GM18868 (cell line): ENCODE results near the gene MARVELD3.
"Not testable (repeated sequence)": the region's sequence is repeated elsewhere in the genome, so short reads cannot be mapped to it uniquely, and the experiment has no call there.

Experiments
- ATAC-seq: cut with Tn5 transposase; IDR thresholded peaks from one replicate; pipeline ENCODE4 v1.9.1; 2021; ENCODE audit warnings: mild to moderate bottlenecking, moderate library complexity; ENCODE audit not compliant: unreplicated experiment

The MARVELD3 gene, protein sequence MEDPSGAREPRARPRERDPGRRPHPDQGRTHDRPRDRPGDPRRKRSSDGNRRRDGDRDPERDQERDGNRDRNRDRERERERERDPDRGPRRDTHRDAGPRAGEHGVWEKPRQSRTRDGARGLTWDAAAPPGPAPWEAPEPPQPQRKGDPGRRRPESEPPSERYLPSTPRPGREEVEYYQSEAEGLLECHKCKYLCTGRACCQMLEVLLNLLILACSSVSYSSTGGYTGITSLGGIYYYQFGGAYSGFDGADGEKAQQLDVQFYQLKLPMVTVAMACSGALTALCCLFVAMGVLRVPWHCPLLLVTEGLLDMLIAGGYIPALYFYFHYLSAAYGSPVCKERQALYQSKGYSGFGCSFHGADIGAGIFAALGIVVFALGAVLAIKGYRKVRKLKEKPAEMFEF

DNA sequence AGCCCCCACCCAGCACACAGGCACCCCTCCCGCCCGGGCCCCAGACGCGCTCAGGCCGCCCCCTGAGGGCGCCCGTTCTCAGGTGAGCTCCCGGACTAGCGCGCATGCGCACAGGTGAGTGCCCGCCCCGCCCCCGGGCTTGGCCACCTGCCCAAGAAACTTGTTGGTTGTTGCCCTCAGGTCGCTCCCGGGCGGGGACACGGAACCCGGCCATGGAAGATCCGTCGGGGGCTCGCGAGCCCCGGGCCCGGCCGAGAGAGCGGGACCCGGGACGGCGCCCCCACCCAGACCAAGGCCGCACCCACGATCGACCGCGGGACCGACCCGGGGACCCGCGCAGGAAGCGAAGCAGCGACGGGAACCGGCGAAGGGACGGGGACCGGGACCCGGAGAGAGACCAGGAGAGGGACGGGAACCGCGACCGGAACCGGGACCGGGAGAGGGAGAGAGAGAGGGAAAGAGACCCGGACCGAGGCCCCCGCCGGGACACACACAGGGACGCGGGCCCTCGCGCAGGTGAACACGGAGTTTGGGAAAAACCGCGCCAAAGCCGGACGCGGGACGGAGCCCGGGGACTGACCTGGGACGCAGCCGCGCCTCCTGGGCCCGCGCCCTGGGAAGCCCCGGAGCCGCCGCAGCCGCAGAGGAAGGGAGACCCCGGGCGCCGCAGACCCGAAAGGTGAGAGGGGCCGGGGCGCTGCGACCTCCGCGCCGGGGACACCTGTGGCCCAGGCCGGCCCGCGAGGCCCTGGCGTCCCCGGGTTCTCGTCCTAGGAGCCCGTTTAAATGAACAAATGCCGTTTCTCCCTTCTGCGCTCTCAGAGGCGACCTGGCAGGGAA lies at the start of gene MARVELD3:
MARVELD3 (plus strand) TSS at position 167 of the 840 bp plus-strand sequence; CDS start at position 213, 46 bp downstream.
- ATAC-seq: no peak

DNA sequence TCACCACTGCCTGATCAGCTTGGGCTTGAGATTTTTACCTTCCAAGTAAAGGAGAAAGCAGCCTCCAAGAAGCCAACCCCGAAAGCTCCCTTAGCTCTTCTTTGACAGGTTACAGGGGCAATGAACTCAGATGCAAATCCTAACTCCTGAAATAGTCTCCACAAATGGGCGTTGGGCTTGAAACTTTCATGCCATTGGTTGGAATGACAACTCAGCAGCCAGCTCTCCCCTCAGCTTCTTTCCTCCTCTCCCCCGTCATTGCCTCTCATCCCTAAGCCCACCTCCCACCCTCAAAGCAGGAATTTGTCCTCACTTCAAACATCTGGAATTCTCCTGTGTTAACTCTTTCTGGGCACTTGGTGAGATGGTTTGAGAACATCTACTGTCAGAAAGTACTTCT lies 49.0 kb upstream of the MARVELD3 start, which contains the start of gene TAT:
TAT (minus strand) TSS at position 122 of the 400 bp plus-strand sequence. CDS start 677 bp downstream, outside the sequence.
- ATAC-seq: no peak

DNA sequence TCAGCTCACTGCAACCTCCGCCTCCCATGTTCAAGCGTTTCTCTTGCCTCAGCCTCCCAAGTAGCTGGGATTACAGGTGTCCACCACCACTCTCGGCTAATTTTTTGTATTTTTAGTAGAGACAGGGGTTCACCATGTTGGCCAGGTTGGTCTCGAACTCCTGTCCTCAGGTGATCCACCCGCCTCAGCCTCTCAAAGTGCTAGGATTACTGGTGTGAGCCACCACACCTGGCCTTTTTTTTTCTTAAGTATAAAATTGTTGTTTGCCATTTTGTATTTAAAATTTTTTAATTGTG lies 43.5 kb upstream of the MARVELD3 start:
- ATAC-seq: not testable (repeated sequence)

DNA sequence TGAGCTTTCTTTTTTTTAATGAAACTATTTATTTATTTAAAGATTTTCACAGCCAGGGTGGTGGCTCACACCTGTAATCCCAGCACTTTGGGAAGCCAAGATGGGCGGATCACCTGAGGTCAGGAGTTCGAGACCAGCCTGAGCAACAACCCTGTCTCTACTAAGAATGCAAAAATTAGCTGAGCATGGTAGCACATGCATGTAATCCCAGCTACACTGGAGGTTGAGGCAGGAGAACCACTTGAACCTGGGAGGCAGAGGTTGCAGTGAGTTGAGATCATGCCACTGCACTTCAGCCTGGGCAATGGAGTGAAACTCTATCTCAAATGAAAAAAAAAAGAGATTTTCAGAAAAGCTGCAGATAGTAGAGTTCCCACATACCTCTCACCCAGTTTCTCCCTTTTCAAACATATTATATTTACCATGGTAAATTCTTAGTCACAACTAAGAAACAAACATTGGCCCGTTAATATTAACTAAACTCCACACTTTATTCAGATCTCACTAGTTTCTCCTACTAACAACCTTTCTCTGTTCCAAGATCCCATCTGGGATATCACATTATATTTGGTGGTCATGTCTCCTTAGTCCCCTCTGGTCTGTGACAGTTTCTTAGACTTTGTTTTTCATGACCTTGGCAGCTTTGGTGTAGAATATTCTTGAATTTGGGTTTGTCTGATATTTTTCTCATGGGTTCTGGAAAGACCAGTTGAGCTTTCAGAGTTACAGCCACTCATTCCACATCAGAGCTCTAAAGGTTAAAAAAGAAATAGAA lies 41.3 kb upstream of the MARVELD3 start:
- no peak for ATAC-seq

DNA sequence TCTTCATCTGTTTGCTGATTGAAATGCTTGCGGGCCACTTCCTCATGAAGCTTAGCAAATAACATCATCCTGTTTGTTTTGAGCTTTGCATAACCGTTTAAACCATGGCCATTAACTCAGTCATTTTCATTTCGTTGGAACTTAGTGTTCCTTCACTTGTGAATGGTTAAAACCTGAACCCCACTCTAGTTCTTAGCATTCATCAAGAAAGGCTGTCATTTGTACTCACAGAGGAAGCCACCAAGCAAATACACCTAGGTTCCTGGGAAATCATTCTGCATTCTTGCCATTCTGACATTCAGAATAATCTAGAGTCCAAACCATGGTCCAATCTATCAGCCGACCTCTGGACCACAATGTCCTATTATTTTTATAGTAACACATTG lies 40.7 kb upstream of the MARVELD3 start:
- no peak for ATAC-seq

DNA sequence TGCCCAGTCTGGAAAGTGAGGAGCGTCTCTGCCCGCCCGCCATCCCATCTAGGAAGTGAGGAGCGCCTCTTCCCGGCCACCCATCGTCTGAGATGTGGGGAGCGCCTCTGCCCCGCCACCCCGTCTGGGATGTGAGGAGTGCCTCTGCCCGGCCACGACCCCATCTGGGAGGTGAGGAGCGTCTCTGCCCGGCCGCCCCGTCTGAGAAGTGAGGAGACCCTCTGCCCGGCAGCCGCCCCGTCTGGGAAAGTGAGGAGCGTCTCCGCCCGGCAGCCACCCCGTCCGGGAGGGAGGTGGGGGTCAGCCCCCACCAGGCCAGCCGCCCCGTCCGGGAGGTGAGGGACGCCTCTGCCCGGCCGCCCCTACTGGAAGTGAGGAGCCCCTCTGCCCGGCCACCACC lies 36.6 kb upstream of the MARVELD3 start:
- not testable (repeated sequence) for ATAC-seq

DNA sequence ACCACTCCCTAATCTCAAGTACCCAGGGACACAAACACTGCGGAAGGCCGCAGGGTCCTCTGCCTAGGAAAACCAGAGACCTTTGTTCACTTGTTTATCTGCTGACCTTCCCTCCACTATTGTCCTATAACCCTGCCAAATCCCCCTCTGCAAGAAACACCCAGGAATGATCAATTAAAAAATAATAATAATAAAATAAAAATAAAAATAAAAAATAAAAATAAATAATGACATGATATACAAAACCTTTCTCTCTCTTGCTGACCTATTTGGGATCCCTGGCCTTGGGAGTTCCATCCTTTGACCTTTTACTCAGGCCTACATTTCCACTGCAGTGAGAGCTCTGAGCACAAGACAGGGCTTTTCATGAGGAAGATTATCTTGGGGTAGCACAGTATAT lies 35.9 kb upstream of the MARVELD3 start:
- ATAC-seq: not testable (repeated sequence)

DNA sequence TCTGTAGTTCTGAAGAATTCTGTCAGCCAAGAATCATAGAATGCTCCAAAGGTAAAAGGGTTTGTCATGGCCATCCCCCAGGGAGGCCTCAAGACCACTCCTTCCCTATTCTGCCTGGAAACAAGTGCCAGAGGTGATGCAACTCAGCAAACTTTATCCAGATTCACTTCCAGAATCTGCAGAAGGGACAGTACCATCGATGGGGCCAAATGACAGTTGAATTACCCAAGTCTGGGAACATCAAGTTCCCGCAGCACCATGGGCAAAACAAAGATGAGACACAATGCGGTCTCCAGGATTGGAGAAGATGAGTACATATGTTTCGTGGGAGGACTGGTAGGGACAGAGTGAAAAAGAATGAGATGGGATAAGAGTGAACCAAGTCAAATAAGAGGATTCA lies 35.4 kb upstream of the MARVELD3 start:
- ATAC-seq: no peak

DNA sequence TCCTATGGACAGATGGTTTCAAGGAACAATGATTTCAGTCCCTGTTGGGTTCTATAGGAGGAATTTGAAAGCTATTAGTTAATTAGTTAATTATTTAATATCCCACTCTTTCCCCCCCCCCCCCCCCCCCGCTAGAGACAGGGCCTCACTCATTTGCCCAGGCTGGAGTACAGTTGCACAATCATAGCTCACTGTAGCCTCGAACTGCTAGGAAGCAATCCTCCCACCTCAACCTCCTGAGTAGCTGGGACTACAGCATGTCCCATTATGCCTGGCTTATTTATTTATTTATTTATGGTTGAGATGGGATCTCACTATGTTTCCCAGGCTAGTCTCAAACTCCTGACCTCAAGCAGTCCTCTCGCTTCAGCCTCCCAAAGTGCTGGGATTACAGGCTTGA lies 34.1 kb upstream of the MARVELD3 start:
- no peak for ATAC-seq

DNA sequence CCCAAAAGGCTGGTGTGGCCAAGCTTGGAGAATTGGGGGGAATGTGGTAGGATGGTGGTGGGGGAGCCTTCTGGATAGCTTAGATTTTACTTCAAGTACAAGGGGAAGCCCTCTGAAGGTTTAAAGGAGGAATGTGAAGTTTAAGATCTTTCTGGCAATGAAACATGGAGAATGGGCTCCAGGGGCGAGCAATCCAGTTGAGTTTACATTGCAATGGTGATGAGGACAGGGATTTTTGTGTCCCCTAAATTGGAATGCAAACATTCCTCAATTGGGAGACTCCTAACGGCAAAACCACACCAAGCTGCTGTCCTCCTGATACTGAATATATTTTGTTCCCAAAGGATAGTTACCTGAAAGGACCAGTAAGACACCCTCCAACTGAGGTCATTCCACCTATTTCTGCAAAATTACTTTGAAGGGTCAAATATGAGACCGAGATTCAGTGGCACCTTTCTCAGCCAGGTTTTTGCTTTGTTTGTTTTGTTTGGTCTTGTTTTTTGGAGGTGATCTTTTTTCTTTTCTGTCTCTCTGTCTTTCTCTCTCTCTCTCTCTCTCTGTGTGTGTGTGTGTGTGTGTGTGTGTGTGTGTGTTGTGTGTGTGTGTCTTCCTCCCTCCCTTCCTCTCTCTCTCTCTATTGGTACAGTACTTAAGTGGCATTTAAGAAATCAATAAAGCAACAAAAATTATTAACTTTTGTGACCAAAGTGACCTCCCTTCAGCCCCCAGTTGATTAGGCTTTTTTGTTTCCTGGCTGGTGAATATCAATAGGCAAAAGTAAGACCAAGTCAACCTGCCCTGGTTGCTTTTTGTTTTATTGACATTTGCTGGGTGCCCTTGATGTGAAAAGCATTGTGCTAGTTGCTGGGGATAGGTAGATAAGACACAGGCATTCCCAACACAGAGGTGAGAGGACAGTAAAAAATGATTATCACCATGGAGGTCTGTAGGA lies 32.7 kb upstream of the MARVELD3 start:
- ATAC-seq: no peak

DNA sequence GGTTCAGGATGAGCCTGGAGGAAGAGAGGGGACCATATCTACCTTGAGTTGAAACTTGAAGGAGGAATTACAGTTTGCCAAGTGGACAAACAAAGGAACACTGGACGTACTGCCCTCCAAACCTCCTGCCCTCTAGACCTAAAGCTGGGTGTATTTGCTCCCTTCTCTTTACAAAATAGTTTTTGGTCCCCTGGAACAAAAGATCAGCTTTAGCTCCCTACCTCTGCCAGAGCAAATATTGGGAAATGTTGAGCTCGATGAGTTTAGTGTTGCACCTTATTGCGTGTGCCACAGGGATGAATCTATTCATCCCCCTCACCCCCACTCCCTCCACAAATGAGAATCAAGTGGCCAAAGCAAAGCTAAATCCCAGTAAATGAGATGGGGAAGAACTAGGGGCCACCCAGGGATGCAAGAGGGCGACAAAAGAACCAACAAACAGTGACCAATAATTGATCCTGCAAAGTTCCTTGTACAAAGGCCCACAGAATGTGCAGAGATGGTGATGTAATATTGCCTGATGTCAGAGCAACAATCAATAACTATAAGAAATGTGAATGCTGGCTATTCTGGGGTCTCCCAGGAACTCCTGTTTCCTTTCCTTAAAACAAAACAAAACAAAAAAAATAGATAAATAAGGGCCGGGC lies 31.9 kb upstream of the MARVELD3 start:
- ATAC-seq: no peak

DNA sequence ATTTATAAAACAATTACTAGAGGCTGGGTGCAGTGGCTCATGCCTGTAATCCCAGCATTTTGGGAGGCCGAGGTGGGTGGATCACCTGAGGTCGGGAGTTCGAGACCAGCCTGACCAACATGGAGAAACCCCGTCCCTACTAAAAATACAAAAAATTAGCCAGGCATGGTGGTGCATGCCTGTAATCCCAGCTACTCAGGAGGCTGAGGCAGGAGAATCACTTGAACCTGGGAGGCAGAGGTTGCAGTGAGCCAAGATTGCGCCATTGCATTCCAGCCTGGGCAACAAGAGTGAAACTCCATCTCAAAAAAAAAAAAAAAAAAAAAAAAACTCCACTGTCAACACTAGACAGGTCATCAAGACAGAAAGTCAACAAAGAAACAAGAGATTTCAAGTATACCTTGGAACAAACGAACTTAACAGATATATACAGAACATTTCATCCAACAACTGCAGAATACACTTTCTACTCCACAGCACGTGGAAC lies 30.6 kb upstream of the MARVELD3 start:
- not testable (repeated sequence) for ATAC-seq

DNA sequence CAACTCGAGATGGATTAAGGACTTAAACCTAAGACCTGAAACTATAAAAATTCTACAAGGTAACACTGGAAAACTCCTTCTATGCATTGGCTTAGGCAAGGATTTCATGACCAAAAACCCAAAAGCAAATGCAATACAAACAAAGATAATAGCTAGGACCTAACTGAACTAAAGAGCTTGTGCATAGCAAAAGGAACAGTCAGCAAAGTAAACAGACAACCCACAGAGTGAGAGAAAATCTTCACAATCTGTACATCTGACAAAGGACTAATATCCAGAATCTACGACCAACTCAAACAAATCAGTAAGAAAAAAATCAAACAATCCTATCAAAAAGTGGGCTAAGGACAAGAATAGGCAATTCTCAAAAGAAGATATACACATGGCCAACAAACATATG lies 27.6 kb upstream of the MARVELD3 start:
- ATAC-seq: not testable (repeated sequence)

DNA sequence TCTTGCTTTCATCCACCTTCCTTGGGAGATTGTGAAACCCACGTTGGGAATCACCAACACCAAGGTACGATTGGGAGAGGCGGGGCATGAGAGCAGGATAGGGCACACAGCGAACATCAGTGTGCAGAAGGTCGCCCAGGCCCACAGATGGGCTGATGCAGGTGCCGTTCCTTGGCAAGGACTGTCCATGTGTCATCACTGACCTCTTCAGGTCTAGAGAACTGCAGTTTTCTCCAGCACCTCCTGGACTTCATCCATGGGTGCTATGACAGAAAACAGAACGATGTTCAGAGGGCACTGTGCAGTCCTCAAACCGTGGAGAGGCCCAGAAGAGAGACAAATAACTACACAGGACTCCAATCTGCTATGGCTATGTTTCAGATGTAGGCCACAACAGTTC lies 25.2 kb upstream of the MARVELD3 start:
- ATAC-seq: no peak

DNA sequence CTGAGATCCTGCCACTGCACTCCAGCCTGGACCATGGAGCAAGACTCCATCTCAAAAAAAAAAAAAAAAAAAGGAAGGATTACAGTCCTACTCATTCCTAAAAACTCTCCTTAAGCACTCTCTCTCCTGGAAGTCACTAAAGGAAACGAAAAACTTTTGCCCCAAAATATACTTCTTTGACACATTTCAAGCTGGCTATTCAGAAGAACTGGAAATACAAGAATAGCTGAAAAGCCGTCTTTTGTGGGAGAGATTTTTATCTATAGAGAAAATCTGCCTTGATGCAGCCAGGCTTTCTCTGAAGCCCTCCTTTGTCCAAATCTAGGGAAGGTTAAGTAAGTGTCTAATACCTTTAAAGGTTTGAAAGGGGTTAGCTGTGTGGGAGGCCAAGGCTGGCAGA lies 16.9 kb upstream of the MARVELD3 start:
- no peak for ATAC-seq

DNA sequence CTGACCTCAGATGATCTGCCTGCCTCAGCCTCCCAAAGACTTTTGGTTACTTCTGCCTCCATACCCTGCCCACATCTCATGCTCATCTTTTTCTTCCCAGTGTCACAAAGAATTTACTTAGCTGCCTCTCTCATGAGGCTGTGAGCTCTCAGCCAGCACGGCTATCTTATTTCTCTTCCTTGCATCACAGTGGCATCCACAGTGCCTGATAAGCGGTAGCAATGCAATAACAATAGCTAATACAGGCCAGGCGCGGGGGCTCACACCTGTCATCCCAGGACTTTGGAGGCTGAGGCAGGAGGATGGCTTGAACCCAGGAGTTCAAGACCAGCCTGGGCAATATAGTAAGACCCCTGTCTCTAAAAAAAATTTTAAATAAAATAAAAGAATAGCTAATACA lies 15.5 kb upstream of the MARVELD3 start:
- no peak for ATAC-seq

DNA sequence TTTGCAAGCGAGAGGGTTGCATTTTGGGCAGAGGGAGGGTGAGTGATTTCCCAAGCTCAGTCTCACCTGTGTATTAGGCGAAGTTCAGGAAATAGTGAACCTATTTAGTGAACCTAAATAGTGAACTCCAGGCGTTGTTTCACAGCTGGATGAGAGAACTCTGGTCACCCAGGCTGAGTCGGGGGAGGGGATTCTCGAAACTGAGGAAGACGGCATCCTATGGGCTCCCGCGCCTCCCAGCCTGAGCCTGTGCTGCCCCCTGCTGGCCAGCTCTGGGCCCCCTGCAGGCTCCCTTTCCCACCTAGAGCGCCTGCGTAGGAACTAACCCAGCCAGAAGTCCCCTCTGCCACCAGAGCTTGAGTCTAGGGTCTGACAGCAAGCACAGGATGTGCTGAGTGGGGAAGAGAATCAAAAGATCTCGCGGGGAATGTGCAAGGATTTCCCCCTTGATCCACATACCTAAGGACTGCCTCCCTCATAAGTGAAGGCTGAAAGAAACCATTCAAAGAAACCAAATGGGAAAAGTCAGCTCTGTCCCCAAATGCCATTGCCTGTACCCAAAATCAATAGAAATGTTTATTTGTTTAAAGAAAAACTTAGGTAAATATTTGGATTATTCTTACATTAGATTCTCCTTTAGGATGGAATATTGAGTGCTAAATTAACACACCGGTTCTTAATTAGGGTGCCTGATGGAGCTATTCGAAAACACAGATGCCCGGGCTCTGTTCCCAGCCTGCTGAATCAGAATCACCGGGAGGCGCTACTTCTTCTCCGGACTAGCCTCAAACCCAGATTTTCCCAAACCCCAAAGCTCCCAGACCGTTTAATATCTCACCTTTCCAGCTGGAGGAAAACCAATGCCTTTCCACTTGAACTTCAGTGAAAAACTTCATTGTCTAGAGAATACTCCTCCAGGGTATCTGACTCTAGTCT lies 14.8 kb upstream of the MARVELD3 start:
- ATAC-seq: peak; percentile 44

DNA sequence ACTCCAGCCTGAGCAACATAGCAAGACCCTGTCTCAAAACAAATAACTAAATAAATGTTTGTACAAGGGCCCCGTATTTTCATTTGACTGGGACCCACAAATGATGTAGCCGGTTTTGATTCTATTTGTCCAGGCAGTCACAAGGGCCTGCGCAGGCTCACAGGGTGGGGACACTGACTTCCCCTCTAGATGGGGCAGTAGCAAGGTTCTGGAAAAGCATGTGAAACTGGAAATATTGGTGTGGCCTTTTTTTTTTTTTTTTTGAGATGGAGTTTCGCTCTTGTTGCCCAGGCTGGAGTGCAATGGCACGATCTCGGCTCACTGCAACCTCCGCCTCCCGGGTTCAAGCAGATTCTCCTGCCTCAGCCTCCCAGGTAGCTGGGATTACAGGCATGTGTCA lies 11.0 kb upstream of the MARVELD3 start:
- not testable (repeated sequence) for ATAC-seq
